ENCODE results near the gene ADAMTSL2.

DNA sequence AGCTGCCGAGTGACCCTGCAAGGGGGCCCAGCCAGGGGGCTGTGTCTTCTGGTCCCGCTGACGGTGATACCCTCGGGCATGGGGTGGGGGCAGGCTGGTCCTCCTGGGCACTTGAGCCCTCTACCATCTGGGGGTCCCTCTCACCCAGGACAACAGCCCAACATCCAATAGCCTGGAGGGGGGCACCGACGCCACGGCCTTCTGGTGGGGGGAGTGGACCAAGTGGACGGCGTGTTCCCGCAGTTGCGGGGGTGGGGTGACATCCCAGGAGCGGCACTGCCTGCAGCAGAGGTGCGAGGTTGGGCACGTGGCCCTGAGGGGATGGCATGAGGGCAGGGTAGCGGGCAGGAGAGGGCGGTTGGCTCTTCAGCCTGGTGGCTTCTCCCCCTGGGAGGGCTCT, 2.8 kb downstream of the ADAMTSL2 start:
- TF ChIP-seq, protein P1, sequence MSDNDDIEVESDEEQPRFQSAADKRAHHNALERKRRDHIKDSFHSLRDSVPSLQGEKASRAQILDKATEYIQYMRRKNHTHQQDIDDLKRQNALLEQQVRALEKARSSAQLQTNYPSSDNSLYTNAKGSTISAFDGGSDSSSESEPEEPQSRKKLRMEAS (IDR thresholded peaks at IDR 0.05) = no peak
- TF ChIP-seq, protein P2, sequence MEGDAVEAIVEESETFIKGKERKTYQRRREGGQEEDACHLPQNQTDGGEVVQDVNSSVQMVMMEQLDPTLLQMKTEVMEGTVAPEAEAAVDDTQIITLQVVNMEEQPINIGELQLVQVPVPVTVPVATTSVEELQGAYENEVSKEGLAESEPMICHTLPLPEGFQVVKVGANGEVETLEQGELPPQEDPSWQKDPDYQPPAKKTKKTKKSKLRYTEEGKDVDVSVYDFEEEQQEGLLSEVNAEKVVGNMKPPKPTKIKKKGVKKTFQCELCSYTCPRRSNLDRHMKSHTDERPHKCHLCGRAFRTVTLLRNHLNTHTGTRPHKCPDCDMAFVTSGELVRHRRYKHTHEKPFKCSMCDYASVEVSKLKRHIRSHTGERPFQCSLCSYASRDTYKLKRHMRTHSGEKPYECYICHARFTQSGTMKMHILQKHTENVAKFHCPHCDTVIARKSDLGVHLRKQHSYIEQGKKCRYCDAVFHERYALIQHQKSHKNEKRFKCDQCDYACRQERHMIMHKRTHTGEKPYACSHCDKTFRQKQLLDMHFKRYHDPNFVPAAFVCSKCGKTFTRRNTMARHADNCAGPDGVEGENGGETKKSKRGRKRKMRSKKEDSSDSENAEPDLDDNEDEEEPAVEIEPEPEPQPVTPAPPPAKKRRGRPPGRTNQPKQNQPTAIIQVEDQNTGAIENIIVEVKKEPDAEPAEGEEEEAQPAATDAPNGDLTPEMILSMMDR (IDR thresholded peaks at IDR 0.05; ENCODE audit: low read depth, low read length, missing input control) = no peak
- TF ChIP-seq GABPA (IDR thresholded peaks at IDR 0.05 in 1 of 2, conservative IDR thresholded peaks at IDR 0.05 in 1 of 2) = no peak
- TF ChIP-seq EGR1 (IDR thresholded peaks at IDR 0.05; ENCODE audit: low read depth in 2 of 2) = no peak
- no peak for TF ChIP-seq FOXA1 (IDR thresholded peaks at IDR 0.05)
- TF ChIP-seq SP1 (IDR thresholded peaks at IDR 0.05) = no peak
- TF ChIP-seq, protein P3, sequence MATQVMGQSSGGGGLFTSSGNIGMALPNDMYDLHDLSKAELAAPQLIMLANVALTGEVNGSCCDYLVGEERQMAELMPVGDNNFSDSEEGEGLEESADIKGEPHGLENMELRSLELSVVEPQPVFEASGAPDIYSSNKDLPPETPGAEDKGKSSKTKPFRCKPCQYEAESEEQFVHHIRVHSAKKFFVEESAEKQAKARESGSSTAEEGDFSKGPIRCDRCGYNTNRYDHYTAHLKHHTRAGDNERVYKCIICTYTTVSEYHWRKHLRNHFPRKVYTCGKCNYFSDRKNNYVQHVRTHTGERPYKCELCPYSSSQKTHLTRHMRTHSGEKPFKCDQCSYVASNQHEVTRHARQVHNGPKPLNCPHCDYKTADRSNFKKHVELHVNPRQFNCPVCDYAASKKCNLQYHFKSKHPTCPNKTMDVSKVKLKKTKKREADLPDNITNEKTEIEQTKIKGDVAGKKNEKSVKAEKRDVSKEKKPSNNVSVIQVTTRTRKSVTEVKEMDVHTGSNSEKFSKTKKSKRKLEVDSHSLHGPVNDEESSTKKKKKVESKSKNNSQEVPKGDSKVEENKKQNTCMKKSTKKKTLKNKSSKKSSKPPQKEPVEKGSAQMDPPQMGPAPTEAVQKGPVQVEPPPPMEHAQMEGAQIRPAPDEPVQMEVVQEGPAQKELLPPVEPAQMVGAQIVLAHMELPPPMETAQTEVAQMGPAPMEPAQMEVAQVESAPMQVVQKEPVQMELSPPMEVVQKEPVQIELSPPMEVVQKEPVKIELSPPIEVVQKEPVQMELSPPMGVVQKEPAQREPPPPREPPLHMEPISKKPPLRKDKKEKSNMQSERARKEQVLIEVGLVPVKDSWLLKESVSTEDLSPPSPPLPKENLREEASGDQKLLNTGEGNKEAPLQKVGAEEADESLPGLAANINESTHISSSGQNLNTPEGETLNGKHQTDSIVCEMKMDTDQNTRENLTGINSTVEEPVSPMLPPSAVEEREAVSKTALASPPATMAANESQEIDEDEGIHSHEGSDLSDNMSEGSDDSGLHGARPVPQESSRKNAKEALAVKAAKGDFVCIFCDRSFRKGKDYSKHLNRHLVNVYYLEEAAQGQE (IDR thresholded peaks at IDR 0.05) = no peak
- TF ChIP-seq JUND (IDR thresholded peaks at IDR 0.05) = no peak
- TF ChIP-seq, protein P4, sequence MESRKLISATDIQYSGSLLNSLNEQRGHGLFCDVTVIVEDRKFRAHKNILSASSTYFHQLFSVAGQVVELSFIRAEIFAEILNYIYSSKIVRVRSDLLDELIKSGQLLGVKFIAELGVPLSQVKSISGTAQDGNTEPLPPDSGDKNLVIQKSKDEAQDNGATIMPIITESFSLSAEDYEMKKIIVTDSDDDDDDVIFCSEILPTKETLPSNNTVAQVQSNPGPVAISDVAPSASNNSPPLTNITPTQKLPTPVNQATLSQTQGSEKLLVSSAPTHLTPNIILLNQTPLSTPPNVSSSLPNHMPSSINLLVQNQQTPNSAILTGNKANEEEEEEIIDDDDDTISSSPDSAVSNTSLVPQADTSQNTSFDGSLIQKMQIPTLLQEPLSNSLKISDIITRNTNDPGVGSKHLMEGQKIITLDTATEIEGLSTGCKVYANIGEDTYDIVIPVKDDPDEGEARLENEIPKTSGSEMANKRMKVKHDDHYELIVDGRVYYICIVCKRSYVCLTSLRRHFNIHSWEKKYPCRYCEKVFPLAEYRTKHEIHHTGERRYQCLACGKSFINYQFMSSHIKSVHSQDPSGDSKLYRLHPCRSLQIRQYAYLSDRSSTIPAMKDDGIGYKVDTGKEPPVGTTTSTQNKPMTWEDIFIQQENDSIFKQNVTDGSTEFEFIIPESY (IDR thresholded peaks at IDR 0.05) = no peak
- no peak for TF ChIP-seq RAD21 (IDR thresholded peaks at IDR 0.05)
- no peak for TF ChIP-seq HNF4A (conservative IDR thresholded peaks at IDR 0.05)
- no peak for TF ChIP-seq TAF1 (conservative IDR thresholded peaks at IDR 0.05)
- TF ChIP-seq YY1 (IDR thresholded peaks at IDR 0.05) = no peak
